Sciatic nerve (tissue), 2 donors: Measurements from ENCODE around the gene MKS1. TPM values are rescaled to one million over a fixed set of nuclear protein-coding genes. Genes with fewer than 3 reads are reported as not detected.
A peak's percentile ranks its signal among the peaks of the same experiment; 100 is the strongest.

Experiments used
- ATAC-seq: fragments of 200-7000 bp; cut with Tn5 transposase; one replicate; pipeline ENCODE4 v1.9.1; 2020; ENCODE audit warnings: mild to moderate bottlenecking, moderate library complexity
- DNase-seq: peaks from one replicate; pipeline ENCODE4 v3.0.0-alpha.2; 2020; ENCODE audit warnings: low spot score
- intact Hi-C: fragments of 100-400 bp; cut with DNase I; formaldehyde crosslinking; loops from one replicate; pipeline ENCODE4 v1.14.2; 2022
- total RNA-seq: library from RNA; stranded (reverse); fragmentation: NEBNext Ultra II Directional; extraction: Animal tissue kit (Norgen Biotek cat#: 25700); gene quantifications from one replicate; pipeline ENCODE4 v1.2.1, GENCODE V29; 2021
- donor health status: DM: no; HTN: no; CAD: no.
- donor health status: DM: no; HTN: no; CAD: no.

MKS1 gene
- total RNA-seq, 1 donor from 2014 or later = 18.7 TPM

GRCh38 chr17:58246104-58246740 is 27.2 kb upstream of the MKS1 start:
- intact Hi-C loops = no loop called here
- ATAC-seq = no peak
- no peak for DNase-seq

- ATAC-seq (no peak), DNase-seq (no peak)
- intact Hi-C loops = no loop called here
These were observed 26.5 kb upstream of the MKS1 start for GRCh38 chr17:58245428-58246103.

DNA sequence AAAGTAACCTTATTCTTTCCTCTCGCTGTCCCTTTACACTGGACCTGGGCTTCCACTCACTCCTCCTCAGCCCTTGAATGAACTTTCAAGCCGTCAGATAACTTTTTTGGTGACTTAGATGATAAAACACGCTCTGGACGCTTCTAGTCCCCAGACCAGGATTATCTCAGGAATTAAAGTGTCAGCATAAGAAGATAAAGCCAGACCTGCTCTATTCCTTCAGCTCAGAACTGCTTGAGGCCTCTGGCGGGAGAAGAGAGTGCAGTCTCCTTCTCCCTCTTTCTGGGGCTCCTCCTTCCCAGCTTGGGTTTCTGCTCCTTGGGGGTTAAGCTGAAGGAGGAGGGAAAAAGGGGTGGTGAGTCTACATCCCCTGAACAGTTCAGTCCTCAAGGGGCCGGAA is 25.9 kb upstream of the MKS1 start:
- intact Hi-C loops = no loop called here
- ATAC-seq (no peak), DNase-seq (no peak)

DNA sequence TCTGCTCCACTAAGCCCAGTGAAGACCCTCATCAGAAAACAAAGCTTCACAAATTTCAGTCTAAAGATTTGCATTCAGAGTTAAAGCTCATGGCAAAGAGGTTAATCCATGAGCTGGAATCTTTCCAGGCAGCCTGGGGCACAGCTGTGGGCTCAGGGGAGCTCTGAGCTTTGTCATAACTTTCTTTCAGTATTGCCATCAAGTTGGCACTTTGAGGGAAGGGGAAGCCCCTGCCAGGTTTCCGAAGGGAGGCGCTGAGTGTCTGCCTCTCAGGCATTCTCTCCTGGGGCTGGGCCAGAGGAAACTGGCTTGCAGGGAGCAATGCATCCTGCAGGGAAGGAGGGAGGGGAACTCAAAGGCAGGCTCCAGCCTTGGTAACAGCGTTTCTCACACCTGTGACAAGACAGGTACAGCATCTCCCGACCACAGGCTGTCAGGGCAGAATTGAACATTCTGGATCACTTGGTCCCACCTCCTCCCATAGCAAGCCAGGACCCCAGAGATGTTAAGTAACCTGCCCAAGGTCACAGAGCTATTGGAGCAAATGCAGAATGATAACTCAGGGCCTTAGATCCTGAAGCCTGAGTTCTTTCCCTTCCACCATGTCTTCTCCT is 23.2 kb upstream of the MKS1 start:
- intact Hi-C loops = no loop called here
- DNase-seq (no peak), ATAC-seq (no peak)

GRCh38 chr17:58239987-58240386 is 20.9 kb upstream of the MKS1 start:
- ATAC-seq = no peak
- DNase-seq = no peak
- intact Hi-C loops = no loop called here

DNA sequence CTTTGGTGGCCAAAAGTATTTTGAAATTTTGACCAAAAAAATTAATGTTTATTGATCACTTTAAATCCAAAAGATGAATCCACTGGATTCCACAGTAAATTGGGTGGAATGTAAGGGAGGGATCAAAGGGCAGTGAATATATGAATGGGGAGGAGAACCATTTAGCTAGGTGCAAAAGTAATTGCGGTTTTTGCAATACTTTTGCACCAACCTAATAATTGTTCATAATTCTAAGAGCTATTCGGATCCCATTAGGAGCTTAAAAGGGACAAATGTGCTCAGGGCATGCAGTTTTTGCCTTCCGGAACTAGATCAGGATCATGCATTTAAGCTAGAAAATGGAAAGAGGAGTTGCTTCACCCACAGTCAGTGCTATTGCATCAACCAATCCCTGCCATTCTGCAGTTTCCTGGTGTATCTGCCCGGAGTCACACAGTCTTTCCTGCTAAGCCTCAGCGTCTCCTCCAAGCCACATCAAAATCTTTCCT is 19.1 kb upstream of the MKS1 start, which contains the start of gene LPO:
LPO (plus strand) TSS at position 438 of the 488 bp plus-strand sequence. CDS start 4,396 bp downstream, outside the sequence.
- ATAC-seq = no peak
- intact Hi-C loops = no loop called here

DNA sequence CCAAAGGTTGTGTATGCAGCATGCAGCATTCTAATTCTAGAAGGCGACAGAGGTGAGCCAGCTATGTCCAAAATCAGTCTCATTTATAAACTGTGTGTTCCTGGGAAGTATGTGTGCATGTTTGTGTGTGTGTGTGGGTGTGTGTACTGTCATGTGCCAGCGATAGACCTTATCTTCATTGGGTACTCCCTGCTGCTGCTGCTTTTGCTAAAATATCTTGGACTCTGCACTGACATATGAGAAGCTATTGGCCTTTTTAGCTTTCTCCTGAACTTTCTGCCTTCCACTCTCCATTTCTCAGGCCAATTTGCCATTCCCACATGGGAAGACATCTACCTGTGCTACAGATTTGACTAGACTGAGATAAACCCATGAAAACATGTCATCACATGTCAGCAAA is 17.3 kb upstream of the MKS1 start:
- intact Hi-C loops = no loop called here
- ATAC-seq (no peak), DNase-seq (no peak)

More for the DNA sequence above, 19.1 kb upstream of the MKS1 start, which contains the start of gene LPO:
- DNase-seq = no peak

GRCh38 chr17:58235821-58236220 is 16.8 kb upstream of the MKS1 start:
- ATAC-seq = no peak
- intact Hi-C loops = no loop called here
- DNase-seq = no peak

GRCh38 chr17:58234512-58234911 is 15.5 kb upstream of the MKS1 start:
- intact Hi-C loops = no loop called here
- ATAC-seq (no peak), DNase-seq (no peak)

- ATAC-seq (peak; percentile 53), DNase-seq (no peak)
- intact Hi-C loops = no loop called here
These were observed 14.5 kb upstream of the MKS1 start for GRCh38 chr17:58233543-58233942.

GRCh38 chr17:58232707-58233156 is 13.7 kb upstream of the MKS1 start:
- intact Hi-C loops = no loop called here
- ATAC-seq (peak; percentile 42), DNase-seq (no peak)

DNA sequence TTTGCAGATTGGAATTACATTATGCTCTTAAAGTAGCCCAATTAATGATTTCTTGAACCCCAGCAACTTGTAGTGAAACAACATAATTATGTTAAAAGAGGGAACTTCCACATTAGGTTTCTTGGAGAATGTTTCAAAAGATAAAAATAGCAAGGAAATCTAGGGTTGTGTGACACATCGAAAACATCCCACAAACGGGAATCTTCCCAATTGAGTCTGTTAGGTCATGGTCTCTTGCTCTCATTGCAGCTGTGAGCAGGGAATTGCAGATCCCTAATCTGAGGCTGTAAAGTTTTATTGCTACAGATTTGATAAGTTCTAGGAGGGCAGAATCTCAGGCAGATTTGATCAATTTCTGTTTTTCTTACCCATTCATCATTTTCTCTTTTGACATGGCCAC is 12.6 kb upstream of the MKS1 start:
- DNase-seq (no peak), ATAC-seq (no peak)
- intact Hi-C loops = no loop called here

- DNase-seq (no peak), ATAC-seq (no peak)
- intact Hi-C loops = no loop called here
These were observed 10.8 kb upstream of the MKS1 start for GRCh38 chr17:58229881-58230280.

DNA sequence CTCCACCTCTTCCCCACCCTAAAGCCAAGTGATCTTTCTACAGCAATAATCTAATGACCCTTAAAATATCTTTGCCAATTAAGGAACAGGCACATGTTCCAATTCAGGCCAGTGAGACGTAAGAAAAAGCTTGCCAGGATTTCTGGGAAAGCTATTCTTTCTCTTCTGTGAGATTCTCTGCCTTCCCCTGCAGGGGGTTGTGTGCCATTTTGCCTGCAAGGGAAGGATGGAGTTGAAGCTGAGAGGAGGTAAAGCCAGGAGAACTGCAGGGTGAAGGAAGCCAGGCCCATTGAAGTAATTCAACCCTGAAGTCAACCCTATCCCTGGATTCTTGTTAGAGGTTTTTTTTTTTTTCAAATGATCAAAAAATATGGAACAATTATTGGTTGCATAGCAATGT is 10.3 kb upstream of the MKS1 start:
- intact Hi-C loops = no loop called here
- no peak for DNase-seq
- no peak for ATAC-seq

GRCh38 chr17:58228679-58229078 is 9.6 kb upstream of the MKS1 start:
- DNase-seq (no peak), ATAC-seq (no peak)
- intact Hi-C loops = no loop called here

- ATAC-seq = no peak
- no peak for DNase-seq
- intact Hi-C loops = no loop called here
These were observed 8.7 kb upstream of the MKS1 start for GRCh38 chr17:58227733-58228132.

GRCh38 chr17:58224315-58224714 is 5.3 kb upstream of the MKS1 start:
- intact Hi-C loops = no loop called here

GRCh38 chr17:58219789-58220183 is 731 bp upstream of the MKS1 start:
- DNase-seq (no peak), ATAC-seq (no peak)
- intact Hi-C loops = no loop called here

More at GRCh38 chr17:58224315-58224714, 5.3 kb upstream of the MKS1 start:
- no peak for DNase-seq
- no peak for ATAC-seq

DNA sequence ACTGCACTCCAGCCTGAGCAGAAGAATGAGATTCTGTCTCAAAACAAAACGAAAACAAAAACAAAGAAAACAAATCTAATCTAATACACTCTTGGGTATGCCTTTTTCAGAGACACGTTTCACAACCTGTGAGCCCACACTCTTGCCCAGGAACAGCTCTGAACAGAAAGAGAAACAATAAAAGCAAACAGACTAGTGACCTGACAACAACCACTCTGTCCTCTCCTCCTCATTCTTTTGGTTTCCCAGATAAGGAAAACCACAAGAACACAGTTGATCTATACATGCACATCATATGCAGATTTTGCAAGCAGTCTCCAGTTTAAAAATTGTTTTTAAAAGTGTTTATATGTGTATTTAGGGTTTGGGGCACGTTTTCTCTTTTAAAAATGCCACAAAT is 1.3 kb downstream of the MKS1 start:
- DNase-seq (no peak), ATAC-seq (no peak)
- intact Hi-C loops = no loop called here

GRCh38 chr17:58215685-58216084 is 3.4 kb downstream of the MKS1 start:
- ATAC-seq = no peak
- intact Hi-C loops = no loop called here
- no peak for DNase-seq
